B cell (primary cell): ENCODE measurements around the gene PGM2. TPM values are rescaled to one million over a fixed set of nuclear protein-coding genes. Genes with fewer than 3 reads are reported as not detected.
"Not testable (repeated sequence)": the region's sequence is repeated elsewhere in the genome, so short reads cannot be mapped to it uniquely, and the experiment has no call there.

Experiments used
- ATAC-seq: fragments of 200-7000 bp; cut with Tn5 transposase; one replicate; pipeline ENCODE4 v1.10.0; 2021; ENCODE audit warnings: low read depth, mild to moderate bottlenecking, moderate number of reproducible peaks, moderate library complexity
- CTCF ChIA-PET: fragments of 350-600 bp; sonication (Branson Sonifier 250); formaldehyde crosslinking; loops from one replicate; lab custom pipeline; 2021; ENCODE audit warnings: antibody characterized with exemption, inconsistent platforms; lab: Charles Lee
- POLR2A ChIA-PET: fragments of 350-600 bp; sonication (Branson Sonifier 250); formaldehyde crosslinking; loops from one replicate; lab custom pipeline; 2021; ENCODE audit warnings: antibody characterized with exemption; lab: Charles Lee
- DNase-seq: peaks from one replicate; pipeline ENCODE4 v3.0.0; 2013
- H2AFZ ChIP-seq: 2 replicates; pipeline ENCODE4 v1.6.1; 2012; ENCODE audit warnings: mild to moderate bottlenecking, low read depth, low read length; ENCODE audit not compliant: insufficient read depth, poor library complexity, severe bottlenecking
- H3K27ac ChIP-seq, 2 donors: 1 replicate in 1 of 2; 2 replicates in 1 of 2; pipeline ENCODE4 v1.5.1; 2012 to 2013; ENCODE audit warnings: low read length in 2 of 2, mild to moderate bottlenecking in 2 of 2, moderate library complexity in 1 of 2
- H3K27me3 ChIP-seq, 4 experiments: fragments of 200-600 bp in 1 of 4; sonication (generic) in 1 of 4; replicated peaks in 1 of 4; 1 replicate in 2 of 4; 2 replicates in 2 of 4; pipeline versions ENCODE4 v1.6.1 to v1.7.0; 2013 to 2016; ENCODE audit warnings: low read length in 3 of 4, mild to moderate bottlenecking in 2 of 4, mixed read lengths in 1 of 4, moderate library complexity in 1 of 4; ENCODE audit not compliant: insufficient read depth in 4 of 4, control insufficient read depth in 3 of 4; ENCODE audit errors: control extremely low read depth in 1 of 4
- H3K36me3 ChIP-seq, 2 experiments: replicated peaks in 1 of 2; 1 replicate in 1 of 2; 2 replicates in 1 of 2; pipeline versions ENCODE4 v1.6.1 to v1.7.1; 2013; ENCODE audit warnings: low read length in 1 of 2; ENCODE audit not compliant: insufficient read depth in 2 of 2, control insufficient read depth in 1 of 2; ENCODE audit errors: control extremely low read depth in 1 of 2, extremely low read depth in 1 of 2
- H3K4me1 ChIP-seq, 2 donors: fragments of 200-600 bp in 1 of 2; sonication (generic) in 1 of 2; 1 replicate in 1 of 2; 2 replicates in 1 of 2; pipeline versions ENCODE4 v1.5.1 to v1.6.1; 2013 to 2017; ENCODE audit warnings: low read length in 2 of 2; ENCODE audit not compliant: control insufficient read depth in 2 of 2, insufficient read depth in 2 of 2
- H3K4me2 ChIP-seq: replicated peaks from 2 replicates; pipeline ENCODE3; 2012; ENCODE audit warnings: mild to moderate bottlenecking, low read depth, low read length; ENCODE audit not compliant: poor library complexity, severe bottlenecking
- H3K4me3 ChIP-seq, 5 experiments: fragments of 200-600 bp in 1 of 5; sonication (generic) in 1 of 5; 1 replicate in 3 of 5; 2 replicates in 2 of 5; pipeline versions ENCODE4 v1.5.1 to v1.7.0; 2011 to 2016; ENCODE audit warnings: low read length in 4 of 5, mild to moderate bottlenecking in 4 of 5, low read depth in 2 of 5, control low read depth in 1 of 5, moderate library complexity in 1 of 5; ENCODE audit not compliant: insufficient read depth in 1 of 5; ENCODE audit errors: control extremely low read depth in 1 of 5, extremely low read depth in 1 of 5
- H3K79me2 ChIP-seq: fragments of 200-600 bp; sonication (generic); one replicate; pipeline ENCODE4 v1.6.0; 2016; ENCODE audit warnings: low read length; ENCODE audit not compliant: control insufficient read depth, insufficient read depth
- H3K9ac ChIP-seq: fragments of 200-600 bp; sonication (generic); 2 replicates; pipeline ENCODE4 v1.6.1; 2017; ENCODE audit warnings: mild to moderate bottlenecking, low read length, moderate library complexity
- H3K9me3 ChIP-seq, 3 donors: one replicate each; pipeline versions ENCODE4 v1.6.1 to v1.7.1; 2013; ENCODE audit warnings: low read length in 2 of 3; ENCODE audit not compliant: control insufficient read depth in 2 of 3, insufficient read depth in 1 of 3; ENCODE audit errors: control extremely low read depth in 1 of 3
- H4K20me1 ChIP-seq: 2 replicates; pipeline ENCODE4 v1.6.0; 2012; ENCODE audit warnings: mild to moderate bottlenecking, low read length; ENCODE audit not compliant: insufficient read depth, control insufficient read depth, poor library complexity, severe bottlenecking
- H3K27ac Mint-ChIP-seq: one replicate; pipeline ENCODE4 v1.8.0; 2021; ENCODE audit warnings: mixed read lengths
- H3K27me3 Mint-ChIP-seq: one replicate; pipeline ENCODE4 v1.8.0; 2021; ENCODE audit warnings: mixed read lengths
- H3K4me1 Mint-ChIP-seq: one replicate; pipeline ENCODE4 v1.8.0; 2021; ENCODE audit warnings: mixed read lengths
- H3K4me3 Mint-ChIP-seq: one replicate; pipeline ENCODE4 v1.8.0; 2021; ENCODE audit warnings: mixed read lengths
- H3K9me3 Mint-ChIP-seq: one replicate; pipeline ENCODE4 v1.8.0; 2022; ENCODE audit warnings: mixed read lengths; ENCODE audit not compliant: insufficient read depth
- CTCF ChIP-seq: fragments of 200-600 bp; IDR thresholded peaks from one replicate; pipeline ENCODE4 v1.8.0; 2022; ENCODE audit warnings: antibody characterized with exemption, mild to moderate bottlenecking
- EZH2 ChIP-seq: IDR thresholded peaks from 2 replicates; pipeline ENCODE4 v1.6.1; 2012; ENCODE audit warnings: borderline replicate concordance, low read depth, mild to moderate bottlenecking, moderate library complexity, low read length; ENCODE audit not compliant: insufficient read depth, poor library complexity, severe bottlenecking
- WGBS: methylation state at CpG from one replicate; pipeline ENCODE4 v1.1.5; 2013; ENCODE audit warnings: missing lambda C conversion rate; ENCODE audit not compliant: insufficient coverage; 5-methylcytosine and 5-hydroxymethylcytosine counted together
- intact Hi-C: fragments of 100-400 bp; cut with micrococcal nuclease; formaldehyde crosslinking; loops from one replicate; pipeline ENCODE4 v1.10.0; 2022
- polyA plus RNA-seq: library from polyadenylated mRNA; depleted of rRNA; stranded (reverse); fragments of >200 nt; gene quantifications from 2 replicates; pipeline ENCODE4 v1.2.3, GENCODE V29; 2012
- total RNA-seq, 2 donors: library from RNA; stranded (reverse); fragments of 120-200 nt in 1 of 2; gene quantifications; 1 replicate in 1 of 2; 2 replicates in 1 of 2; pipeline versions ENCODE4 v1.2.3 to v1.2.4, GENCODE V29; 2013 to 2022

The PGM2 gene
- total and polyA plus RNA-seq, 2 donors (not counting 1 experiment from before 2014, with no cell fraction given): 5.3 to 20.9 TPM

GRCh38 chr4:37781131-37781455 lies 45.4 kb upstream of the PGM2 start:
- intact Hi-C loops: no loop called here
- H2AFZ ChIP-seq: no peak overlapping the region

GRCh38 chr4:37786267-37786666 lies 40.2 kb upstream of the PGM2 start:
- H3K36me3 ChIP-seq, H3K9me3 ChIP-seq, H3K27ac ChIP-seq, H2AFZ ChIP-seq, H3K4me1 ChIP-seq, intact Hi-C loops, H3K27me3 ChIP-seq, H3K4me3 ChIP-seq, H3K4me2 ChIP-seq, H4K20me1 ChIP-seq, H3K9me3 Mint-ChIP-seq, POLR2A ChIA-PET, H3K9ac ChIP-seq, DNase-seq, H3K4me3 Mint-ChIP-seq, H3K4me1 Mint-ChIP-seq, H3K27ac Mint-ChIP-seq, CTCF ChIA-PET, ATAC-seq, H3K79me2 ChIP-seq: not testable (repeated sequence)
- 83% methylated on average over 1 of the region's 2 CpGs for WGBS
- peaks cover 23% of the 10 kb centered on the region for H3K27me3 Mint-ChIP-seq

More at GRCh38 chr4:37781131-37781455, 45.4 kb upstream of the PGM2 start:
- Histone ChIP-seq H3K27ac (no peak overlapping the region), H3K36me3 (no peaks in the 10 kb centered on the region), H3K4me3 (no peak overlapping the region), H3K27me3 (peaks cover 0 to 4% (median 0%) of the 10 kb centered on the region in 4 experiments), H3K9me3 (peaks cover 0 to 3% (median 3%) of the 10 kb centered on the region in 3 donors), H3K4me2 (no peak overlapping the region), H3K79me2 (no peaks in the 10 kb centered on the region), H3K4me1 (no peaks in the 10 kb centered on the region), H4K20me1 (no peaks in the 10 kb centered on the region), H3K9ac (no peak overlapping the region)
- ChIA-PET CTCF (interaction anchor here (0.6 to 1.4 kb wide), 5 partner anchors 12 to 178 kb away, joined by 3 to 6 read pairs (median 3); no protein-coding TSS in a partner anchor), POLR2A (no interaction called here)
- no peak overlapping the region for H3K27ac Mint-ChIP-seq
- peaks cover 2% of the 10 kb centered on the region for H3K27me3 Mint-ChIP-seq
- no peak overlapping the region for H3K4me3 Mint-ChIP-seq
- peak; percentile 6 for TF ChIP-seq CTCF
- no peak for TF ChIP-seq EZH2
- DNase-seq (no peak), ATAC-seq (no peak)
- H3K4me1 Mint-ChIP-seq: peaks cover 12% of the 10 kb centered on the region
- peaks cover 4% of the 10 kb centered on the region for H3K9me3 Mint-ChIP-seq
- 40% methylated on average over 1 of the region's 2 CpGs for WGBS

- H2AFZ ChIP-seq, H3K79me2 ChIP-seq, POLR2A ChIA-PET, H3K36me3 ChIP-seq, H3K4me1 Mint-ChIP-seq, H3K4me1 ChIP-seq, H3K9ac ChIP-seq, DNase-seq, H4K20me1 ChIP-seq, H3K4me2 ChIP-seq, H3K9me3 Mint-ChIP-seq, H3K27ac Mint-ChIP-seq, H3K27ac ChIP-seq, H3K27me3 ChIP-seq, H3K4me3 Mint-ChIP-seq, ATAC-seq, intact Hi-C loops, H3K9me3 ChIP-seq, H3K4me3 ChIP-seq: not testable (repeated sequence)
- WGBS: 100% methylated on average over 3 of the region's 3 CpGs
- H3K27me3 Mint-ChIP-seq: peaks cover 27% of the 10 kb centered on the region
- CTCF ChIA-PET: interaction anchor here (1.4 kb wide), 1 partner anchor 10 kb away, joined by 3 read pairs; no protein-coding TSS in a partner anchor
Observed at GRCh38 chr4:37787883-37788460, 38.5 kb upstream of the PGM2 start.
